AG04449 (cell line): Measurements from ENCODE around the gene LRMDA.

Experiments
- CTCF ChIA-PET: fragments of 350-600 bp; formaldehyde crosslinking; extraction: SDS; loops from one replicate; lab custom pipeline; 2021; ENCODE audit warnings: antibody characterized with exemption; lab: Yijun Ruan, JAX
- POLR2A ChIA-PET: fragments of 400-600, 350-600 bp; formaldehyde crosslinking; extraction: SDS; loops from one replicate; lab custom pipeline; 2020; ENCODE audit warnings: antibody characterized with exemption, inconsistent platforms; lab: Yijun Ruan, JAX
- DNase-seq: peaks from one replicate; pipeline ENCODE4 v3.0.0-alpha.2; 2010; ENCODE audit warnings: low read depth, low spot score
- H3K4me3 ChIP-seq: 2 replicates; pipeline ENCODE4 v1.5.1; 2011; ENCODE audit warnings: low read depth, mild to moderate bottlenecking, control low read depth, low read length
- CTCF ChIP-seq: IDR thresholded peaks from one replicate; pipeline ENCODE4 v1.5.1; 2011; ENCODE audit warnings: mild to moderate bottlenecking, moderate library complexity, low read length, control low read depth, inconsistent platforms; ENCODE audit not compliant: insufficient read depth; ENCODE audit errors: missing control alignments

LRMDA gene

GRCh38 chr10:75899816-75900390 is 468.5 kb downstream of the LRMDA start:
- ChIA-PET CTCF (no interaction called here), POLR2A (no interaction called here)
- TF ChIP-seq CTCF: no peak
- no peak for DNase-seq
- no peak overlapping the region for H3K4me3 ChIP-seq

DNA sequence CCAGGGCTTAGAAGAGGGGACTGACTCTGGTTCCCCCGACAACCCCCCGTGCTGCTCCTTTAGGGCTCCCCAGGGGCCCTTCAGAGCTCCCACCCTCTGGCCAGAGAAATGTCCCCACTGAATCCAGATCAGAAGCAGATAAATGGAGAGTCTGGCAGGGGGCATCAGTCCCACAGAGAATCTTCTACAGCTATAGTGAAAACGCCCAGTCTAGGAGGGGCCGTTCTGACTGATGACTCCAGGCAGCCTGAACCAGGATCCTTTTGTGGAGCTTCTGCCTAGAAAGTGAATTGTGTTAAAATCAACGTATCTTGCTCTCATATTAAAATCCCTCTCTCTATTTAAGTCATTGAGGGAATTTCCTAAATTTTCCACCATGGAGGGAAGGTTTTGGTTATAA is 471.4 kb downstream of the LRMDA start:
- no peak for DNase-seq
- POLR2A ChIA-PET: no interaction called here
- TF ChIP-seq CTCF: no peak
- CTCF ChIA-PET: interaction anchor here (0.8 kb wide), 1 partner anchor 9 kb away, joined by 3 read pairs; no protein-coding TSS in a partner anchor
- H3K4me3 ChIP-seq: no peak overlapping the region

GRCh38 chr10:75904499-75905283 is 473.3 kb downstream of the LRMDA start:
- ChIA-PET CTCF (no interaction called here), POLR2A (interaction anchor here (1.5 kb wide), 1 partner anchor 503 kb away, joined by 4 read pairs; the partner anchor contains the start of gene ZNF503)
- H3K4me3 ChIP-seq: no peak overlapping the region
- DNase-seq: no peak
- TF ChIP-seq CTCF: no peak

DNA sequence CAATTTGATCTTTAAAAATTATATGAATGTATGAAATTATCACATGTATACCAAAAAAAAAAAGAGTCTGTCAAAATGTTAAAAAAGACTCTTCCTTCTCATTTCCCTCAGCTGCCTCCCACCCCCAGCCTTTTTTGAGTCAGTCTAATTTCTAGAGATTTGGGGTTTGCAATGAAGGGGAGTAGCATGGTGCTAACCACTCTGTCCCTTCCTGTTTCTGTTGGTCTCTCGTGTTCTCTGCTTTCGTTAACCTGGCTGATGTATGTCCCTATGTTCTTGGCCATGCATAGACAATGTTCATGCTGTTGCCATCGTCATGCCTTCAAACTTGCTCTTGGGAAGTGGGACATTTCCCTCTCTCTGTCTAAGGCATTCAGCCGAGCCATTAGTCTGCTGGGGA is 474.1 kb downstream of the LRMDA start:
- CTCF ChIA-PET: no interaction called here

DNA sequence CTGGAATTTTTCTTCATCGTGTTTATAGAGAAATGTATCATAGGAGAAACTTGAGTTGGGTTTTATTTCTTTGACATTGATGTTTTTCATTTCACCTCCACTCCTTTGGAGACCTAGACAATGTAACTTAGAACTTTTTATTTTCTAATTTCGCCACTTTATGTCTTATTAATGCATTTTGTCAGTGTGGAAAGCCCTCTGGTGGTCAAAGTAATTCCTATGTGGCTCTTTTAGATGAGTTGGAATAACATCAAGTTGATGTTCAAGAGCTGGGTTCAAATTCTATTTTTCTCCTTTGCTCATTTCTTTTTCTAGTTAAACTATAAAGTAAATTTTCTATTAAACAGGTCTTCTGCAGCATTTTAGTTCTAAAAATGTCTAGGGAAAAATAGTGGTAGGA is 478.6 kb downstream of the LRMDA start:
- ChIA-PET CTCF (interaction anchor here (0.8 to 2.8 kb wide), 6 partner anchors 9 to 613 kb away, joined by 3 to 19 read pairs (median 4); partner anchors contain the start of gene ZNF503), POLR2A (interaction anchor here (1.2 kb wide), 1 partner anchor 508 kb away, joined by 4 read pairs; the partner anchor contains the start of gene ZNF503)
- DNase-seq: no peak
- H3K4me3 ChIP-seq: no peak overlapping the region
- no peak for TF ChIP-seq CTCF

More for the DNA sequence above, 474.1 kb downstream of the LRMDA start:
- no peak for TF ChIP-seq CTCF
- POLR2A ChIA-PET: interaction anchor here (1.0 kb wide), 1 partner anchor 504 kb away, joined by 4 read pairs; the partner anchor contains the start of gene ZNF503
- no peak for DNase-seq
- no peak overlapping the region for H3K4me3 ChIP-seq

GRCh38 chr10:75911426-75911825 is 480.0 kb downstream of the LRMDA start:
- H3K4me3 ChIP-seq: no peak overlapping the region
- ChIA-PET CTCF (interaction anchor here (0.6 to 1.6 kb wide), 5 partner anchors 8 to 674 kb away, joined by 3 to 4 read pairs (median 3); no protein-coding TSS in a partner anchor), POLR2A (no interaction called here)
- TF ChIP-seq CTCF: no peak
- DNase-seq: no peak
